Activated naive CD8-positive, alpha-beta T cell treated with anti-CD3 and anti-CD28 coated beads for 36 hours (primary cell): Measurements from ENCODE around the gene PCK2. TPM values are rescaled to one million over a fixed set of nuclear protein-coding genes. Genes with fewer than 3 reads are reported as not detected.
A peak's percentile ranks its signal among the peaks of the same experiment; 100 is the strongest.

ENCODE experiments used
- DNase-seq: peaks from one replicate; pipeline ENCODE4 v3.0.0; 2021
- H3K27ac Mint-ChIP-seq: one replicate; pipeline ENCODE4 v1.8.0; 2022; ENCODE audit warnings: mild to moderate bottlenecking, moderate library complexity, mixed read lengths
- H3K27me3 Mint-ChIP-seq: one replicate; pipeline ENCODE4 v1.8.0; 2022; ENCODE audit warnings: mild to moderate bottlenecking, mixed read lengths
- H3K36me3 Mint-ChIP-seq: one replicate; pipeline ENCODE4 v1.8.0; 2021; ENCODE audit warnings: mild to moderate bottlenecking, mixed read lengths
- H3K4me1 Mint-ChIP-seq: one replicate; pipeline ENCODE4 v1.8.0; 2021; ENCODE audit warnings: mixed read lengths
- H3K4me3 Mint-ChIP-seq: one replicate; pipeline ENCODE4 v1.8.0; 2022; ENCODE audit warnings: mild to moderate bottlenecking, moderate library complexity, mixed read lengths
- H3K9me3 Mint-ChIP-seq: one replicate; pipeline ENCODE4 v1.8.0; 2022; ENCODE audit warnings: mixed read lengths
- total RNA-seq, 2 experiments: library from RNA; stranded (reverse); gene quantifications; one replicate each; pipeline ENCODE4 v1.2.3, GENCODE V29; 2021

The PCK2 gene
- total RNA-seq, 2 experiments from 2014 or later = 110 TPM

DNA sequence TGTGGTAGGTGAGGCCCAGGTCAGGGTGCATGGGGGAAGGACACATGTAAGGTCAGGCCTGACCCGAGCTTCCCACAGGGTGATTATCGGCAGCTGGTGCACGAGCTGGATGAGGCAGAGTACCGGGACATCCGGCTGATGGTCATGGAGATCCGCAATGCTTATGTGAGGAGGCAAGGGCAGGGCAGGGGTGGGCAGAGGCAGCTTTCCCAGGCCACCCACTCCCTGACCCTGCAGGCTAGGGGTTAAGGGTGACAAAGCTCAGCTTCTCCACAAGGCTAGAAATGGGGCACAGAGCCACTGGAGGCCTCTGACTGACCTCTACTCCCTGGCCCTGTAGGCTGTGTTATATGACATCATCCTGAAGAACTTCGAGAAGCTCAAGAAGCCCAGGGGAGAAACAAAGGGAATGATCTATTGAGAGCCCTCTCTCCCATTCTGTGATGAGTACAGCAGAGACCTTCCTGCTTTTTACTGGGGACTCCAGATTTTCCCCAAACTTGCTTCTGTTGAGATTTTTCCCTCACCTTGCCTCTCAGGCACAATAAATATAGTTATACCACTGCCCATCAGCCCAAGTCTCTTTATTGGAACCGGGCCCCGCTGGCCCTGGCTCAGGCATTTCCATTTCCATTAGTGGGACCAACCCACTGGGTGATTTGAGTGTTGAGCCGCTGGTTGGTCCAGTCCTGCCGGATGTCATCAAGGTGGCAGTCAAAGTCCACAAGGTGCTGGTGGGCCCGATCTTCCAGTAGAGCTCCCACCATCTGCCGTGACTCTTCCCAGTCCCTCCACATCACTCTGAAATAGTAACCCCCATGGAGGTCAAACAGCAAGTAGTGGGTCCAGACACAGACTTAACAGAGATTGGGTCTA lies 44.5 kb downstream of the PCK2 start:
- peaks cover 53% of the 10 kb centered on the region for H3K36me3 Mint-ChIP-seq
- H3K27me3 Mint-ChIP-seq = no peaks in the 10 kb centered on the region
- H3K4me1 Mint-ChIP-seq = peaks cover 52% of the 10 kb centered on the region

DNA sequence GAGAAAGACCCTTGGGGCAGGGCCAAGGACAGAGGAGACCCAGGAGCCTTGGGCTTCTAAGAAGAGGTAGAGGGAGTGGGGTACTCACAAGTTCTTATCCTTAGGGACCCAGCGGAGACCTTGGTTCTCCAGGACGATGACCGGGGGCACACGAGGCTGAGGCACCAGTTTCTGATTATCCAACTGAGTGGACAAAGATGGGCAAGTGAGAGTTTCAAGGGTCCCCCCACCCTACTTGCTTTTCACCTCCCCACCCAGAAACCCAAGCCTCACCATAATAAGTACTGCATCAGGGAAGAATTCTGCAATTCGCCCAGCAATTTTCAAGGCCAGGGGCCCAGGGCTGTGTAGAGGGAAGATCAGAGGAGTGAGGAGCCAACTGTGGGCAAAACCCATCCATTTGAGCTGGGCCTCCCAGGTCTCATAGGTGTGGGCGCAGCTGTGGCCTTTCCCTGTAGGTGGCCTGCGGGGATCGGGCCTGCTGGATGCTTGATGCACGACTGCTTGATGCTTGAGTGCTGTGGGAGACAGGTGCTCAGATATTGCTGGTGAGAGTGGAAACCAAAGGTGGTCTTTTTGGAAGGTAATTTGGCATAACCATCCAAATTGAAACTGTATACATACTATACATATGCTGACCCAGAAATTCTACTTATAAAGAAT lies 45.3 kb downstream of the PCK2 start:
- peak; percentile 38 for DNase-seq
- Mint-ChIP-seq H3K9me3 (no peaks in the 10 kb centered on the region), H3K36me3 (peaks cover 57% of the 10 kb centered on the region)

More for the DNA sequence above, 44.5 kb downstream of the PCK2 start:
- Mint-ChIP-seq H3K4me3 (peak overlapping the region; percentile 96), H3K9me3 (no peaks in the 10 kb centered on the region), H3K27ac (peak overlapping the region; percentile 77)
- DNase-seq = no peak

DNA sequence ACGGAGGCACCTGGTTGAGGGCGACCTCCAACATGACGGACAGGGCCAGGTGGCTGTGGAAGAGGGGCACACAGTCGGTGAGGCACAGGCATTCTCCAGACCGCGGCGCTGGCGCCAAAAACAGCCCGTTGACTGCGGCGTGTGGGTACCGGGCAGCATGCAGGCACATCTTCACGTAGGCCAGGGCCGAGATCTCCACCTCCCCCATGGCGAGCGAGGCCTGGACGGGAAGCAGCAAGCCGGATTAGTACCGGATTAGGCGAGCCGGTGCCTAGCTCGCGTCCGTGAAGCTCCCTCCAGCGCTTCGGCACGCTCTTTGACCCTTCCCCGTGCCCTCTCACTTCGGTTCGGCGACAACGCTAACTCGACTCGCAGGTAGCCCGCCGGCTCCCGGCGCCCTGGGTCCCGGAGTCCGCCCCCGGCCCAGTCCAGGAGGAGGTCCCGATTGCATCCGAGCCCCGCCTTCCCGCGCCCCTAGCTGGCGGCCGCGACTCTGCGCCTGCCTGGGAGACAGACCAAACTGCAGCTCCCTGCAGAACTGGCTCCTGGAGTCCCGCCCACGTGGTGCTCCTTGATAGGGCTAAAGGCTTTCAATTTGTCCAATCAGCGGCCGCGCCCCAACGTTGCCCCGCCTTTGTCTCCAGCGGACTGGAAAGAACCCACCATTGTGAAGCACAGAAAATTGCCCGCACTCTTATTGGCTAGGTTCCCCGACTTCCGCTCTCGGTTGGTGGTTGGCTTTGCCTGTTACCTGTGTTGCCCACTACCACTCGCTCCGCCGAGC lies 47.2 kb downstream of the PCK2 start, which contains the start of gene EMC9:
Gene EMC9, minus strand, starts transcription at position 495 of the 784 bp plus-strand sequence. Its CDS starts 287 bp downstream, at position 208.
- no peaks in the 10 kb centered on the region for H3K9me3 Mint-ChIP-seq
- H3K27ac Mint-ChIP-seq = peak within 1 kb of the TSS; percentile 92
- peaks cover 66% of the 10 kb centered on the region for H3K4me1 Mint-ChIP-seq
- peak within 1 kb of the TSS; percentile 96 for H3K4me3 Mint-ChIP-seq
- peak; percentile 99 for DNase-seq
- no peaks in the 10 kb centered on the region for H3K27me3 Mint-ChIP-seq
- H3K36me3 Mint-ChIP-seq = peaks cover 76% of the 10 kb centered on the region

More for the DNA sequence above, 45.3 kb downstream of the PCK2 start:
- Mint-ChIP-seq H3K27me3 (no peaks in the 10 kb centered on the region), H3K4me3 (peak overlapping the region; percentile 96), H3K27ac (peak overlapping the region; percentile 77), H3K4me1 (peaks cover 59% of the 10 kb centered on the region)

DNA sequence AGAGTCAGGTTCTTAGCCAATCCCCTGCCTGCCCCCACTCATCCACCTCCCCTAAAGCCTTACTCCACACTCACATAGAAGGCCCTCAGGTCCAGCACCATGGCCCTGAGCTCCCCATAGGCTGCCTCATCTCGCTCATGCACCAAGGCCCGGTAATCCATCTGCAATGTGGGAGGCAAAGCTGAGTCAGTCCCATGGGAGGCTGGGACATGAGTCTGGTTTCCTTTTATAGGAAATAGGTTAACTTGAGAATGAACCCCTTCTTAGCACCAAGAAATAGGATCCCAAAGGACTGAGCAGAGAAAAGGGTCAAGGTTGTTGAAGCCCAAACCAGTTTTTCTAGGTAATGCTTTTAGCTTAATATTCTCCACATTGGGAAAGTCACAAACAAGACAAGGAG lies 49.4 kb downstream of the PCK2 start:
- Mint-ChIP-seq H3K4me3 (no peak overlapping the region), H3K27ac (peak overlapping the region; percentile 54), H3K4me1 (peaks cover 52% of the 10 kb centered on the region), H3K36me3 (peaks cover 65% of the 10 kb centered on the region), H3K27me3 (no peaks in the 10 kb centered on the region), H3K9me3 (no peaks in the 10 kb centered on the region)
- DNase-seq = no peak

DNA sequence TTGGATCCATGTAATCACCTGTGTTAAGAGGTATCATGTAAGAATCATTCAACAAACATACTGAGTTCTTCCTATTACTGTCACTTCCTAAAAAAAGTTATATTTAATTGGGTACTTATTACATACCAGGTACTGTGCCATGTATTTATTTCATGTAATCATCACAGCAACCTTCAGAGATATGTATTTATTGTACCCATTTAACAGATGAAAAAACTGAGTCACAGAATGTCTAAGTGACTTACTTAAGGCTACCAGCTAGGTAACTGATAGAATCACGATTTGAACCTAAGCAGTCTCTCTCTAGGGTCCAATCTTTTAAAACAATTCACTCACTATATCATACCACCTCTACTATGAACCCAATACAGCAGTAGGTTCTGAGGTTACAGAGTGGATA lies 50.3 kb downstream of the PCK2 start:
- Mint-ChIP-seq H3K4me3 (peak overlapping the region; percentile 97), H3K9me3 (no peaks in the 10 kb centered on the region), H3K4me1 (peaks cover 50% of the 10 kb centered on the region), H3K27me3 (no peaks in the 10 kb centered on the region), H3K36me3 (peaks cover 62% of the 10 kb centered on the region), H3K27ac (peak overlapping the region; percentile 76)
- DNase-seq = no peak

DNA sequence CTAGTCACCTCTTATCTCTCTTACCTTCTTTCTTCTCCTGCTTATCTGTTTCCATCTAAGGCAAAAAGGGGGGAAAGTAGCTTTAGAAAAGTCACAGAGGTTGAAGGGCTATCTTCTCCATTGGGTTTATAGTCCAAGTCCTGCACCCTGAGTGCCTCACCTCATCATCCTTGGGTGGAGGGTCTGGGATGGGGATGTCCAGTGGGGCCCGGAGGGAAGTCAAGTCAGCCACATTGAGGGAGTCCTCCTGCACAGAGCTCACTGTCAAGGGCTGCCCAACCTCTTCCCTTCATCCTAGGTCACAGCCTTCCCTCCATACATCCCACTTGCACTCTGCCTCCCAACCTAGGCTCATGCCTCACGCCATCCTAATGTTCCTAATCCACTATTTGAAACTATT lies 51.1 kb downstream of the PCK2 start:
- no peak for DNase-seq
- Mint-ChIP-seq H3K27me3 (no peaks in the 10 kb centered on the region), H3K36me3 (peaks cover 63% of the 10 kb centered on the region), H3K27ac (peak overlapping the region; percentile 97), H3K4me1 (peaks cover 51% of the 10 kb centered on the region), H3K9me3 (no peaks in the 10 kb centered on the region), H3K4me3 (peak overlapping the region; percentile 97)

DNA sequence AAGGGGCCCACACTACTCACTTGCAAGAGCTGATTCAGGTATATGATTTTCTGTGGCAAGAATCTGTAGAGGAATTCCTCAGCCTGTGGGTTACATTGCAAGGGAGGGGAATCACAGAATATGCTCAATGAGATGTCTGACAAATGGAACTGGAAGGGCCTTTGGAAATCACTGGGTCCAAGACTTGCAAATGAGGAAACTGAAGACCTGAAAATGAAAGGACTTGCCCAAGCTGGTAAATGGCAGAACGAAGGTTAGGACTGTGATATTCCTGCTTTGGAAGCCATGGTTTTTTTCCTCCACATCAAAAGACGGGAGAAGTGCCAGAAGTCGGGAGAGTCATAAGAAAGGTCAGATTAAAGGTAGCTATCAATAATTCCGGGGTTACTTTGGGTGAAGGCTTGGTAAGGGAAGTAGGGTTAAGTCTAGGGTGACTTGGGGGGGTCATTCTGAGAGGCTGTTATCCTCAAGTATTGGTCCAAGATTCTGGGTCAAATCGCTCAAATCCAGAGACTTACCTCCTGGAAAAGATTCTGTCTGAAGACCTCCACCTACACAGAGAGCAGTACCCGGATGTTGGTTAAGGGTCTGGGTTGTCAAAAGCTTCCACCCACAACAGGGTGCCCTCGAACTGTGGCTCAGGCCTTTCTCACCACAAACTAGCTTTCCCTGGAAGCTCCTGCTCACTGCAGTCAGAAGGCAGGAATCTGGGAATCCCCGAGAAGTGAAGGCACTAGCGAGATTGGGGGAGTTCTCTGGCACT lies 51.8 kb downstream of the PCK2 start:
- H3K27me3 Mint-ChIP-seq = no peaks in the 10 kb centered on the region
- DNase-seq = no peak
- H3K9me3 Mint-ChIP-seq = no peaks in the 10 kb centered on the region
- H3K36me3 Mint-ChIP-seq = peaks cover 64% of the 10 kb centered on the region
- peak overlapping the region; percentile 97 for H3K27ac Mint-ChIP-seq
- H3K4me3 Mint-ChIP-seq = peak overlapping the region; percentile 97
- H3K4me1 Mint-ChIP-seq = peaks cover 56% of the 10 kb centered on the region

DNA sequence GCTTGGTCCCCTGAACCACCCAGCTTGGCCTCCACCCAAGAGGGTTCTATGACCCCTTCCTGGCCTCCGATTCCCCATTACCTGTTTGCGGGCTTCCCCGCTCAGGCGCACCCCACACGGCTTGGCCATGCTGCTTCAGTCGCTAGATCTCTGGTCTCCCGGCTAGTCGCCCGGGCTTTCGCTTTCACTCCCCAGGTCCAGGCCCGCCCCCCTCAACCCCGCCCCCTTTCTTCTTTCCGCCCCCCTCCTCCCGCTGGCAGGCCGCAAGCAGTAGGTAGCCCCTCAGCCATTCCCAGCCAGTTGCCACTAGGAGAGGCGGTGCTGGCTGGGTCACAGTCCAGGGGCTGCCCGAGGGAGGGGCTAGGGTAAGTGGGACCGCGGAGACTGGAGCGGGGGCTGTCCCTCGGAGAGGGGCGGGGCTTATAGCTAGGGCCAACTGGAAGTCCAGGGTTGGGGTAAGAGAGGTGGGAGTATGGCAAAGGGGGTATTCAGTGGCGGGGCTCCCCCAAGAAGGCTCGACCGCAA lies 52.4 kb downstream of the PCK2 start, which contains the start of gene PSME2:
Gene PSME2, minus strand, starts transcription at position 158 of the 525 bp plus-strand sequence. Its CDS starts 29 bp downstream, at position 129.
- Mint-ChIP-seq H3K4me3 (peak within 1 kb of the TSS; percentile 97), H3K9me3 (no peaks in the 10 kb centered on the region), H3K27me3 (no peaks in the 10 kb centered on the region), H3K36me3 (peaks cover 63% of the 10 kb centered on the region), H3K27ac (peak within 1 kb of the TSS; percentile 97), H3K4me1 (peaks cover 56% of the 10 kb centered on the region)
- DNase-seq = peak; percentile 97

DNA sequence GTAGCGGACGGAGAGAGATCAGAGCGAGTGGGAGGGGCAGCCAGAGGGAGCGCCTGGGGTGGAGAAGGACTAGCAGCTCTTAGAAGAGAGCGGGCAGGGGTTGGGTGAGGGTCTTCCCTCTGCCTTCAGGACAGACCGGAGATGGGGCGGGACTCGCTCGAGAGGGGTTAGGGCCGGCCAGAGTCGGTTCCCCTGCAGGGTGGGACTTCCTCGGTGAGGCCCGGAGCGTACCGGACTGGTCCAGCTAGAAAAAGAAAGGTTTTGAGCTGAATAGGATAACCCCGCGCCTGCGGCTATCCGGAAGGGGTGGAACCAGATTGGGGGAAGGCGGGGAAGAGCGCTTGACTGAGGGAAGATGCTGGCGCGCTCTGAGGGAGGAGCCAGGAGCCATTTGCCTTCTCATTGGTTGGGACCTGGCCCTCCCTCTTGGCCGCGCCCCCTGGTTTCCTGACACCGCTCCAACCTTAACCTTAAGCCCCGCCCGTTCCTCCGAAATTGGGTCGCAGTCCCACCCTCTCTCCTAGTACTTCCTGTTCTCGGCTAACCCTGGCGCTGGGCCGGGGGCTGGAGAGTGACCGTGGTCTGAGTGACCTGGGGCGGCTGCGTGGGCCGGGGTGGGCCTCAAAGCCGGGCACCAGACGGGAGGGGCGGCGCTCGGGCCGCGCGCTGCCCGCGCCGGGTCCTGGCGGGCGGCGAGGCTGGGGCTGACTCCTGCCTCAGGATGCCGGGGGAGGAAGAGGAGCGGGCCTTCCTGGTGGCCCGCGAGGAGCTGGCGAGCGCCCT lies 53.1 kb downstream of the PCK2 start, which contains the start of gene RNF31:
Gene RNF31, plus strand, starts transcription at position 521 of the 783 bp plus-strand sequence. Its CDS starts 201 bp downstream, at position 722.
- Mint-ChIP-seq H3K4me3 (peak within 1 kb of the TSS; percentile 97), H3K27ac (peak within 1 kb of the TSS; percentile 97), H3K27me3 (no peaks in the 10 kb centered on the region), H3K4me1 (peaks cover 52% of the 10 kb centered on the region), H3K36me3 (peaks cover 60% of the 10 kb centered on the region), H3K9me3 (no peaks in the 10 kb centered on the region)
- peak; percentile 98 for DNase-seq

DNA sequence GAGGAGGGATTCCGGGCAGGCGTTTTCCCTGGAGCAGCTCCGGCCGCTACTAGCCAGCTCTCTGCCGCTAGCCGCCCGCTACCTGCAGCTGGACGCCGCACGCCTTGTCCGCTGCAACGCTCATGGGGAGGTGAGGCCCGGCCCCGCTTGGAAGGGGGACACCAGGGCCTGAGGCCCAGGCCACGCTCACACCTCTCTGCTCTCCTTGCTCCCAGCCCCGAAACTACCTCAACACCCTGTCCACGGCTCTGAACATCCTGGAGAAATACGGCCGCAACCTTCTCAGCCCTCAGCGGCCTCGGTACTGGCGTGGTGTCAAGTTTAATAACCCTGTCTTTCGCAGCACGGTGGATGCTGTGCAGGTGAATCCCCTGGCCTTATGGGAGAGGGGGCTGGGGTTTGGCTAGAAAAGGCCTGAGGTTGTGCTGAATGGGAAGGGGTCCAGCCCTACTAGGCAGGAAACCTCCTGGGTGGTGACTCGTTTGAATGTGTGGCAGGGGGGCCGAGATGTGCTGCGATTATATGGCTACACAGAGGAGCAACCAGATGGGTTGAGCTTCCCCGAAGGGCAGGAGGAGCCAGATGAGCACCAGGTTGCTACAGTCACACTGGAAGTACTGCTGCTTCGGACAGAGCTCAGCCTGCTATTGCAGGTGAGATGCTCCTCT lies 53.8 kb downstream of the PCK2 start:
- peak; percentile 13 for DNase-seq
- peak overlapping the region; percentile 97 for H3K4me3 Mint-ChIP-seq
- peaks cover 59% of the 10 kb centered on the region for H3K36me3 Mint-ChIP-seq
- peak overlapping the region; percentile 68 for H3K27ac Mint-ChIP-seq
- H3K9me3 Mint-ChIP-seq = no peaks in the 10 kb centered on the region
- H3K4me1 Mint-ChIP-seq = peaks cover 49% of the 10 kb centered on the region
- H3K27me3 Mint-ChIP-seq = no peaks in the 10 kb centered on the region

DNA sequence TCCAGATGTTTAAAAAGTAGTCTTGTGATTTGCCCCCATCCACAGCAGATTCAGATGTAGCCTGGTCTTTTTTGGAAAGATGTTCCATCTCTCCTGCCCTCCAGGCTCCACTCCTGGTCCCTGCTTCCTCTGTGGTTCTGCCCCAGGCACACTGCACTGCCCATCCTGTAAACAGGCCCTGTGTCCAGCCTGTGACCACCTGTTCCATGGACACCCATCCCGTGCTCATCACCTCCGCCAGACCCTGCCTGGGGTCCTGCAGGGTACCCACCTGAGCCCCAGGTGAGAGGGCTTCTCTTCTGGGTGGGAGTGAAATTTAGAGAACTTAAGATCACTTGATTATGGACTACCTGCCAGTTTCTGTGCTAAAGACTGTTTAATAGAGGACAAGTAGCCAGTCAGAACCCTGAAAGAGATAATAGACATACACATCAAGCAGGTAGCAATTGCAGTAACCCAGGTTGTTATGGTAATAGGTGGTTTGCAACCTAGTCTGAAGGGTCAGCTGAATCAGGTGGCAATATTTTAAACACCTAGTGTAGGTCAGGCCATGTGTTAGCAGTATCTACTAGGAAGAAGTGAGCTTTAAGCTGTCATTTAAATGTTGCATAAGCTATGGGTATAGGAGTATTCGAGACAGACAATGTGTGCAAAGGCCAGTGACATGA lies 55.3 kb downstream of the PCK2 start:
- DNase-seq = no peak
- peaks cover 47% of the 10 kb centered on the region for H3K36me3 Mint-ChIP-seq
- H3K27me3 Mint-ChIP-seq = no peaks in the 10 kb centered on the region
- peak overlapping the region; percentile 97 for H3K4me3 Mint-ChIP-seq
- H3K27ac Mint-ChIP-seq = no peak overlapping the region
- H3K9me3 Mint-ChIP-seq = no peaks in the 10 kb centered on the region
- peaks cover 35% of the 10 kb centered on the region for H3K4me1 Mint-ChIP-seq

DNA sequence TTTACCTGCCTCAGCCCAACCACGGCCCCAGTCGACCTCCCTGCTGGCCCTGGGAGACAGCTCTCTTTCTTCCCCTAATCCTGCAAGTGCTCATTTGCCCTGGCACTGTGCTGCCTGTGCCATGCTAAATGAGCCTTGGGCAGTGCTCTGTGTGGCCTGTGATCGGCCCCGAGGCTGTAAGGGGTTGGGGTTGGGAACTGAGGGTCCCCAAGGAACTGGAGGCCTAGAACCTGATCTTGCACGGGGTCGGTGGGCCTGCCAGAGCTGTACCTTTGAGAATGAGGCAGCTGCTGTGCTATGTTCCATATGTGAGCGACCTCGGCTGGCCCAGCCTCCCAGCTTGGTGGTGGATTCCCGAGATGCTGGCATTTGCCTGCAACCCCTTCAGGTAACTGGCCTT lies 56.0 kb downstream of the PCK2 start:
- no peak for DNase-seq
- Mint-ChIP-seq H3K27ac (no peak overlapping the region), H3K36me3 (peaks cover 41% of the 10 kb centered on the region), H3K4me1 (peaks cover 31% of the 10 kb centered on the region), H3K27me3 (no peaks in the 10 kb centered on the region), H3K4me3 (no peak overlapping the region), H3K9me3 (no peaks in the 10 kb centered on the region)
